GM20000 (cell line): Measurements from ENCODE around the gene MUC2.

Source experiments
- DNase-seq: peaks from one replicate; pipeline ENCODE4 v3.0.0; 2012; ENCODE audit warnings: low spot score
- CTCF ChIP-seq: IDR thresholded peaks from 2 replicates; pipeline ENCODE4 v1.5.1; 2012; ENCODE audit warnings: mild to moderate bottlenecking, control low read depth; ENCODE audit errors: extremely low read depth, missing control alignments

MUC2 gene

GRCh38 chr11:1120532-1121330 lies 46.1 kb downstream of the MUC2 start:
- TF ChIP-seq CTCF: no peak
- no peak for DNase-seq

GRCh38 chr11:1121331-1121812 lies 46.7 kb downstream of the MUC2 start:
- no peak for TF ChIP-seq CTCF
- DNase-seq: no peak

GRCh38 chr11:1121813-1122663 lies 47.4 kb downstream of the MUC2 start:
- DNase-seq: peak; percentile 30
- TF ChIP-seq CTCF: no peak

GRCh38 chr11:1122664-1123002 lies 48.0 kb downstream of the MUC2 start:
- no peak for TF ChIP-seq CTCF
- DNase-seq: no peak

- peak; percentile 43 for DNase-seq
- no peak for TF ChIP-seq CTCF
Observed at GRCh38 chr11:1123970-1124369, 49.3 kb downstream of the MUC2 start.
